Right lobe of liver (tissue), 6 donors: ENCODE measurements around the gene TNIP3. TPM values are rescaled to one million over a fixed set of nuclear protein-coding genes. Genes with fewer than 3 reads are reported as not detected.

ENCODE experiments used
- ATAC-seq, 4 donors: fragments of 200-7000 bp; cut with Tn5 transposase; one replicate each; pipeline ENCODE4 v1.9.1; 2020; ENCODE audit warnings: mild to moderate bottlenecking in 4 of 4, moderate library complexity in 4 of 4
- DNase-seq, 3 donors: peaks; one replicate each; pipeline ENCODE4 v3.0.0-alpha.2; 2020
- H3K27ac ChIP-seq, 3 donors: fragments of 200-600 bp; one replicate each; pipeline ENCODE4 v1.8.0; 2022
- H3K27me3 ChIP-seq, 2 donors: fragments of 200-600 bp; one replicate each; pipeline ENCODE4 v1.8.0; 2022
- H3K36me3 ChIP-seq, 4 donors: fragments of 200-600 bp; sonication (generic) in 1 of 4; one replicate each; pipeline versions ENCODE4 v1.5.1 to v1.8.0; 2017 to 2022; ENCODE audit warnings: control low read depth in 1 of 4
- H3K4me1 ChIP-seq, 4 donors: fragments of 200-600 bp; sonication (generic) in 1 of 4; one replicate each; pipeline versions ENCODE4 v1.5.1 to v1.8.0; 2017 to 2022; ENCODE audit warnings: control low read depth in 1 of 4
- H3K4me3 ChIP-seq, 3 donors: fragments of 200-600 bp; one replicate each; pipeline ENCODE4 v1.8.0; 2022
- H3K9me3 ChIP-seq, 4 donors: fragments of 200-600 bp; sonication (generic) in 1 of 4; one replicate each; pipeline versions ENCODE4 v1.5.1 to v1.8.0; 2017 to 2022; ENCODE audit warnings: control low read depth in 1 of 4
- POLR2A ChIP-seq: fragments of 450-650 bp; IDR thresholded peaks from one replicate; pipeline ENCODE4 v1.6.1; 2017; ENCODE audit warnings: antibody characterized with exemption, mild to moderate bottlenecking
- WGBS: methylation state at CpG from one replicate; pipeline ENCODE4 v1.1.6; 2018; ENCODE audit warnings: low coverage, low lambda C conversion rate; ENCODE audit not compliant: insufficient coverage; ENCODE audit errors: missing lambda C conversion rate; 5-methylcytosine and 5-hydroxymethylcytosine counted together
- intact Hi-C, 2 donors: fragments of 100-400 bp; cut with DNase I; formaldehyde crosslinking; loops; one replicate each; pipeline versions ENCODE4 v1.11.2 to v1.14.1; 2022
- total RNA-seq, 6 experiments: library from RNA; depleted of rRNA in 2 of 6; stranded (reverse); fragments of >200 nt in 2 of 6; fragmentation: NEBNext Ultra II Directional in 3 of 6; extraction: Animal tissue kit (Norgen Biotek cat#: 25700) in 3 of 6; gene quantifications; one replicate each; pipeline versions ENCODE4 v1.1.0 to v1.2.4, GENCODE V29; 2016 to 2023
- TF ChIP-seq, protein P1 (sequence below), 4 donors: fragments of 200-600 bp in 3 of 4; fragments of 450-650 bp in 1 of 4; IDR thresholded peaks; one replicate each; pipeline versions ENCODE4 v1.5.1 to v1.8.0; 2016 to 2022; ENCODE audit warnings: antibody characterized with exemption in 4 of 4, mild to moderate bottlenecking in 2 of 4
- donor health status: DM: no; HTN: yes; CAD: no.
- donor health status: DM: no; HTN: no; CAD: no.
- donor health status: DM: no; HTN: no; CAD: no.
- donor health status: DM: no; HTN: yes; CAD: no.
- donor health status: DM: no; HTN: yes; CAD: no.

Gene TNIP3
- total RNA-seq, 6 experiments from 2014 or later = 0.06 TPM; not detected in 5

- 74% methylated on average over 5 of the region's 5 CpGs for WGBS
- TF ChIP-seq, protein P1, sequence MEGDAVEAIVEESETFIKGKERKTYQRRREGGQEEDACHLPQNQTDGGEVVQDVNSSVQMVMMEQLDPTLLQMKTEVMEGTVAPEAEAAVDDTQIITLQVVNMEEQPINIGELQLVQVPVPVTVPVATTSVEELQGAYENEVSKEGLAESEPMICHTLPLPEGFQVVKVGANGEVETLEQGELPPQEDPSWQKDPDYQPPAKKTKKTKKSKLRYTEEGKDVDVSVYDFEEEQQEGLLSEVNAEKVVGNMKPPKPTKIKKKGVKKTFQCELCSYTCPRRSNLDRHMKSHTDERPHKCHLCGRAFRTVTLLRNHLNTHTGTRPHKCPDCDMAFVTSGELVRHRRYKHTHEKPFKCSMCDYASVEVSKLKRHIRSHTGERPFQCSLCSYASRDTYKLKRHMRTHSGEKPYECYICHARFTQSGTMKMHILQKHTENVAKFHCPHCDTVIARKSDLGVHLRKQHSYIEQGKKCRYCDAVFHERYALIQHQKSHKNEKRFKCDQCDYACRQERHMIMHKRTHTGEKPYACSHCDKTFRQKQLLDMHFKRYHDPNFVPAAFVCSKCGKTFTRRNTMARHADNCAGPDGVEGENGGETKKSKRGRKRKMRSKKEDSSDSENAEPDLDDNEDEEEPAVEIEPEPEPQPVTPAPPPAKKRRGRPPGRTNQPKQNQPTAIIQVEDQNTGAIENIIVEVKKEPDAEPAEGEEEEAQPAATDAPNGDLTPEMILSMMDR (IDR thresholded peaks at IDR 0.05) = no peak
- TF ChIP-seq POLR2A = no peak
- intact Hi-C loops = no loop called here
Measured at GRCh38 chr4:121140716-121141460, 23.2 kb downstream of the TNIP3 start.

GRCh38 chr4:121139533-121140222 is 24.4 kb downstream of the TNIP3 start:
- 60% methylated on average over 7 of the region's 7 CpGs for WGBS
- H3K4me3 ChIP-seq = no peak overlapping the region
- intact Hi-C loops = no loop called here
- ATAC-seq (no peak), DNase-seq (no peak)
- no peaks in the 10 kb centered on the region for H3K4me1 ChIP-seq
- no peak overlapping the region for H3K27ac ChIP-seq
- no peak for TF ChIP-seq POLR2A
- TF ChIP-seq, protein P1 (IDR thresholded peaks at IDR 0.05) = no peak
- H3K9me3 ChIP-seq = no peaks in the 10 kb centered on the region
- no peaks in the 10 kb centered on the region for H3K27me3 ChIP-seq
- no peaks in the 10 kb centered on the region for H3K36me3 ChIP-seq

More at GRCh38 chr4:121140716-121141460, 23.2 kb downstream of the TNIP3 start:
- Histone ChIP-seq H3K4me1 (no peaks in the 10 kb centered on the region), H3K9me3 (no peaks in the 10 kb centered on the region), H3K27me3 (no peaks in the 10 kb centered on the region), H3K4me3 (no peak overlapping the region), H3K27ac (no peak overlapping the region), H3K36me3 (no peaks in the 10 kb centered on the region)
- DNase-seq (no peak), ATAC-seq (no peak)

DNA sequence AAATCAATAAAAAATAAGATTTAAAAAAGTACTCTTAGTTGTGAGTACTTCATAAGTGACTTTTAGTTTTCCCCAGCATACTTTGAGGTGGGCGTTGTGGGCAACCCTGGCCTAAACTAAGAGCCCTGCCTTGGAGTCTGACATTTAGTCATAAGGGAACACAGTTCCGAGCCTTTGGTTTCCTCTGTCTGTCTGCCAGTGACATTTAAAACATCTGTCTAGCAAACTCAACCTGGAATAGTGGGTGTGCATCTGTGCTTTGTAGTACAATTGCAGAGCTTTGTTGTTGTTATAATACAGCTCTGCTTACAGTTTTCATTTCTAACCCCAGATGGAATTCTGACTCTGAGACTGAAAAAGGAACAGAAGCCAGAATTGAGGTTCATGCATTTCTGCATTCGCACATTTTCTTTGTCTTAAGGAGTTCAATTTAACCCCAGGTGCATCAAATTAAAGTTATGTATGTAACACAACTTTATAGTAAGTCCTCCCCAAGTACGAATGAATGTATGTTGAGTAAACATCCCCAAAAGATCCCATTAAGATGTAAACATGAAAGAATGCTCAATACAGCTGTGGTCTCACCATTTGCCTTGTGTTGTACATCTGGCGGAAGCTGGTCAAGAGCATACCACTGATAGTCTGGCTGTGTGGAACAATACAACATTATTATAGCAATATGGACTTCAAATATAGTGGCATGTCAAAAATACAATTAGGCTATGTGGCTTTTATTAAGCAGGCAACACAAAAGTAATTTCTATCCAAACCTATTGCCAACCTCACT is 25.9 kb downstream of the TNIP3 start:
- H3K27ac ChIP-seq = no peak overlapping the region
- intact Hi-C loops = no loop called here
- H3K4me3 ChIP-seq = no peak overlapping the region
- no peak for DNase-seq
- WGBS = 52% methylated on average over 5 of the region's 5 CpGs
- TF ChIP-seq POLR2A = no peak
- TF ChIP-seq, protein P1 (IDR thresholded peaks at IDR 0.05) = no peak
- no peak for ATAC-seq
- no peaks in the 10 kb centered on the region for H3K36me3 ChIP-seq
- H3K9me3 ChIP-seq = no peaks in the 10 kb centered on the region
- H3K4me1 ChIP-seq = no peaks in the 10 kb centered on the region
- H3K27me3 ChIP-seq = no peaks in the 10 kb centered on the region

DNA sequence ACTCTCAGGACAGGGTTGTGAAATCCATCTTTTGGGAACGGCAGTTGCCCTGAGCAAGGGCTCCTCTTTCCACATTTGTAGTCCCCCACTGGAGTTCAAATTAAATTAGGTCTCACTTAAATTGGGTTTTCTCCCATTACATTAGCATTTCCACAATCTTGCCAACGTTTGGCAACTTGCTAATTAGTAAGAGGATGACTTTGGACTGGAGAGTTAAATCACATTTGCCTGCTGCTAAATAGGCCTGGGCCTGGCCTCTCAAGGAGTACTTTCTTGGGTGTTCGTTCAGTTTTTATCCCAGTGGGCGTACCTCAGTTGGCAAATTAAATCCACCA is 33.8 kb downstream of the TNIP3 start:
- no peak for ATAC-seq
- Histone ChIP-seq H3K27me3 (no peaks in the 10 kb centered on the region), H3K27ac (no peak overlapping the region), H3K4me1 (no peaks in the 10 kb centered on the region), H3K9me3 (no peaks in the 10 kb centered on the region), H3K4me3 (no peak overlapping the region), H3K36me3 (no peaks in the 10 kb centered on the region)
- TF ChIP-seq, protein P1 (IDR thresholded peaks at IDR 0.05) = no peak
- no peak for TF ChIP-seq POLR2A
- no peak for DNase-seq
- intact Hi-C loops = no loop called here
- WGBS = 51% methylated on average over 4 of the region's 4 CpGs
